GM23338 (cell line): ENCODE data around the gene SARS1. TPM values are rescaled to one million over a fixed set of nuclear protein-coding genes. Genes with fewer than 3 reads are reported as not detected.
A peak's percentile ranks its signal among the peaks of the same experiment; 100 is the strongest.

Source experiments
- ATAC-seq: fragments of 200-7000 bp; cut with Tn5 transposase; 3 replicates; pipeline ENCODE4 v1.9.1; 2020
- DNase-seq: peaks from one replicate; pipeline ENCODE4 v3.0.0-alpha.2; 2015; ENCODE audit warnings: low spot score
- H2AFZ ChIP-seq: fragments of 200-600 bp; sonication (generic); 2 replicates; pipeline ENCODE4 v1.8.0; 2016; ENCODE audit warnings: antibody characterized with exemption, mild to moderate bottlenecking, moderate library complexity
- H3F3A ChIP-seq: fragments of 200-600 bp; sonication (generic); replicated peaks from 2 replicates; pipeline ENCODE4 v1.8.0; 2017; ENCODE audit warnings: antibody characterized with exemption, mixed run types, low read depth
- H3K27ac ChIP-seq: fragments of 200-600 bp; sonication (generic); 2 replicates; pipeline ENCODE4 v1.6.1; 2016; ENCODE audit warnings: low read depth
- H3K27me3 ChIP-seq: fragments of 200-600 bp; sonication (generic); 2 replicates; pipeline ENCODE4 v1.8.0; 2016; ENCODE audit warnings: mild to moderate bottlenecking, mixed run types, moderate library complexity; ENCODE audit not compliant: insufficient read depth
- H3K36me3 ChIP-seq: fragments of 200-600 bp; sonication (generic); 2 replicates; pipeline ENCODE4 v1.8.0; 2016; ENCODE audit warnings: mild to moderate bottlenecking; ENCODE audit not compliant: insufficient read depth
- H3K4me1 ChIP-seq: fragments of 200-600 bp; sonication (generic); 2 replicates; pipeline ENCODE4 v1.8.0; 2016; ENCODE audit warnings: mild to moderate bottlenecking, moderate library complexity; ENCODE audit not compliant: insufficient read depth
- H3K4me2 ChIP-seq: fragments of 200-600 bp; sonication (generic); 2 replicates; pipeline ENCODE4 v1.7.1; 2017; ENCODE audit warnings: mixed run types
- H3K4me3 ChIP-seq: fragments of 200-600 bp; sonication (generic); 2 replicates; pipeline ENCODE4 v1.6.1; 2016; ENCODE audit warnings: mixed run types
- H3K79me2 ChIP-seq: fragments of 200-600 bp; sonication (generic); replicated peaks from 2 replicates; pipeline ENCODE4 v1.8.0; 2017; ENCODE audit warnings: mild to moderate bottlenecking; ENCODE audit not compliant: insufficient read depth
- H3K9me2 ChIP-seq: fragments of 200-600 bp; sonication (generic); 2 replicates; pipeline ENCODE4 v1.8.0; 2017; ENCODE audit not compliant: insufficient read depth
- H4K20me1 ChIP-seq: fragments of 200-600 bp; sonication (generic); replicated peaks from 2 replicates; pipeline ENCODE4 v1.8.0; 2017; ENCODE audit warnings: mild to moderate bottlenecking; ENCODE audit not compliant: insufficient read depth
- H3K27ac Mint-ChIP-seq: 2 replicates; pipeline ENCODE4 v1.8.0; 2020; ENCODE audit warnings: inconsistent platforms, mild to moderate bottlenecking, moderate library complexity, mixed read lengths
- H3K27me3 Mint-ChIP-seq: 3 replicates; pipeline ENCODE4 v1.8.0; 2022; ENCODE audit warnings: low read depth, mild to moderate bottlenecking, moderate library complexity, mixed read lengths, inconsistent platforms; ENCODE audit not compliant: insufficient read depth, poor library complexity
- H3K36me3 Mint-ChIP-seq: 3 replicates; pipeline ENCODE4 v1.8.0; 2021; ENCODE audit warnings: low read depth, mild to moderate bottlenecking, inconsistent platforms, moderate library complexity, mixed read lengths
- H3K4me1 Mint-ChIP-seq: 3 replicates; pipeline ENCODE4 v1.8.0; 2020; ENCODE audit warnings: mild to moderate bottlenecking, inconsistent platforms, mixed read lengths
- H3K4me3 Mint-ChIP-seq: 3 replicates; pipeline ENCODE4 v1.8.0; 2021; ENCODE audit warnings: moderate library complexity, mild to moderate bottlenecking, inconsistent platforms, mixed read lengths
- H3K9me3 Mint-ChIP-seq: 3 replicates; pipeline ENCODE4 v1.8.0; 2020; ENCODE audit warnings: moderate library complexity, mild to moderate bottlenecking, inconsistent platforms, mixed read lengths
- CREB1 ChIP-seq: fragments of 250-450 bp; sonication (Bioruptor Pico); IDR thresholded peaks from 2 replicates; pipeline ENCODE4 v1.5.0; 2020; ENCODE audit warnings: low read depth, mild to moderate bottlenecking, moderate library complexity
- EZH2 ChIP-seq: fragments of 200-600 bp; sonication (generic); IDR thresholded peaks from one replicate; pipeline ENCODE4 v1.8.0; 2017; ENCODE audit warnings: antibody characterized with exemption, mild to moderate bottlenecking, low read depth; ENCODE audit not compliant: unreplicated experiment
- EZH2phosphoT487 ChIP-seq: fragments of 200-600 bp; sonication (generic); IDR thresholded peaks from one replicate; pipeline ENCODE4 v1.8.1; 2018; ENCODE audit warnings: antibody characterized with exemption; ENCODE audit not compliant: unreplicated experiment
- JUNB ChIP-seq: IDR thresholded peaks from one replicate; pipeline ENCODE4 v1.6.1; 2016; ENCODE audit warnings: antibody characterized with exemption; ENCODE audit not compliant: unreplicated experiment
- NANOG ChIP-seq: IDR thresholded peaks from 2 replicates; pipeline ENCODE4 v1.6.1; 2016; ENCODE audit warnings: antibody characterized with exemption, borderline replicate concordance
- POLR2AphosphoS5 ChIP-seq: IDR thresholded peaks from 2 replicates; pipeline ENCODE4 v1.6.1; 2016; ENCODE audit warnings: antibody characterized with exemption, low read depth
- STAT1 ChIP-seq: IDR thresholded peaks from one replicate; pipeline ENCODE4 v1.6.1; 2016; ENCODE audit warnings: antibody characterized with exemption; ENCODE audit not compliant: unreplicated experiment
- ZNF114 ChIP-seq: fragments of 250-450 bp; sonication (Bioruptor Pico); IDR thresholded peaks from 2 replicates; pipeline ENCODE4 v1.5.0; 2020; ENCODE audit warnings: mild to moderate bottlenecking, moderate library complexity
- ZNF331 ChIP-seq: fragments of 250-450 bp; sonication (Bioruptor Pico); IDR thresholded peaks from 2 replicates; pipeline ENCODE4 v1.5.0; 2020; ENCODE audit warnings: low read depth, mild to moderate bottlenecking, moderate library complexity
- polyA plus RNA-seq: library from polyadenylated mRNA; unstranded; fragments of >200 nt; fragmentation: Nextera tagmentation; extraction: Ambion mirVana; gene quantifications from 2 replicates; pipeline ENCODE4 v1.2.1, GENCODE V29; 2016
- total RNA-seq: library from RNA; depleted of rRNA; stranded (reverse); fragments of >200 nt; shearing (Covaris generic); gene quantifications from 2 replicates; pipeline ENCODE4 v1.2.3, GENCODE V29; 2014
- TF ChIP-seq, protein P1 (sequence below), 2 experiments: fragments of 200-600 bp in 1 of 2; sonication (generic) in 1 of 2; conservative IDR thresholded peaks; 2 replicates each; pipeline versions ENCODE4 v1.5.1 to v1.6.1; 2016 to 2017; ENCODE audit warnings: antibody characterized with exemption in 2 of 2, low read depth in 2 of 2, mild to moderate bottlenecking in 2 of 2, moderate library complexity in 1 of 2
- TF ChIP-seq, protein P2 (sequence below): IDR thresholded peaks from one replicate; pipeline ENCODE4 v1.6.1; 2018; ENCODE audit warnings: antibody characterized with exemption; ENCODE audit not compliant: unreplicated experiment
- TF ChIP-seq, protein P3 (sequence below): IDR thresholded peaks from 2 replicates; pipeline ENCODE4 v1.6.1; 2016; ENCODE audit warnings: antibody characterized with exemption

The SARS1 gene
- total and polyA plus RNA-seq, 2 experiments from 2014 or later = 141 to 166 TPM

DNA sequence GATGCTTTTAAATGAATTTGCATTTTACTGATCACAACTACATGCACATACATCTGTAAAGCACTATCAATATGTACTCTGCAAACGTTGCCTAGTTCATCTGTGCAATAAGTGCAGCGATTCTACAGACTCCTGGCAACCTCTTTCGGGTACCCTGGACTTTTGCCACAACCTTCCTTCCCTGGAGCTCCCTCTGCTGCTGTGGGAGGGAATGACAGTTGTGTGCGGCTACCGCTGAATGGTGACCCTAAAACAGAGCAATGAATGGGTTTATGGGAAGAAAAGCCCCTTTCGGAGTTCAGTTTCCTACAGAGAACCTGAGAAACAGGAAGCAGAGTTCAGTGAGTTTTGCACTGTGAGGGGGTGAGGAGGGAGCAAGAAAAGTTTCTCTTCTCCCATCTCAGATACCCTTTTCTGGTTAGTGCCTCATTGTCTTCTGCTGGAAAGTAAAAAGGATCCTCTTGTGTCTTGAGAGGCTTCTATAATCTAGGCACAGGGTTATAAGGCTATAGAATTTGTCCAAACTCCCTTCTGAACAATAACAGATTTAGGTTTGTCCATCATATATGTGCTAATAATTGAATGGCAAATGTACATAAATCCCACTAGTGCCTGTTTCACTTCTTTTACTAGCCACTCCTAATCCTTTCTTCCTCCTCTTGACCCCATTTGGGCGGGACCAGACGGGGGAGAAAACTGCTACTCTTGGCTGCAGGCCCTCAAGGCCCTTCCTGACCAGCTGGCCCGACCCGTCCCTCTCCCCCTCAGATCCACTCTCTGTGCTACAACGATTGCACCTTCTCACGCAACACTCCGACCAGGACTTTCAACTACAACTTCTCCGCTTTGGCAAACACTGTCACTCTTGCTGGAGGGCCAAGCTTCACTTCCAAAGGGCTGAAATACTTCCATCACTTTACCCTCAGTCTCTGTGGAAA is 19.8 kb upstream of the SARS1 start:
- Histone ChIP-seq H3K27me3 (no peaks in the 10 kb centered on the region), H3K27ac (no peak overlapping the region), H3K79me2 (no peaks in the 10 kb centered on the region), H2AFZ (0 out of 2 replicates have a peak overlapping the region, but pooled peaks have one; percentile 14), H3F3A (no peaks in the 10 kb centered on the region), H3K4me3 (no peak overlapping the region), H3K4me1 (no peaks in the 10 kb centered on the region), H3K9me2 (no peaks in the 10 kb centered on the region), H4K20me1 (no peaks in the 10 kb centered on the region), H3K4me2 (no peak overlapping the region), H3K36me3 (no peaks in the 10 kb centered on the region)
- peaks cover 4% of the 10 kb centered on the region for H3K27me3 Mint-ChIP-seq
- peaks cover 6% of the 10 kb centered on the region for H3K4me1 Mint-ChIP-seq
- H3K27ac Mint-ChIP-seq = no peak overlapping the region
- ATAC-seq = peak; percentile 69
- DNase-seq = peak; percentile 69
- no peak overlapping the region for H3K4me3 Mint-ChIP-seq
- H3K36me3 Mint-ChIP-seq = no peaks in the 10 kb centered on the region
- no peak for TF ChIP-seq NANOG
- TF ChIP-seq, protein P1, sequence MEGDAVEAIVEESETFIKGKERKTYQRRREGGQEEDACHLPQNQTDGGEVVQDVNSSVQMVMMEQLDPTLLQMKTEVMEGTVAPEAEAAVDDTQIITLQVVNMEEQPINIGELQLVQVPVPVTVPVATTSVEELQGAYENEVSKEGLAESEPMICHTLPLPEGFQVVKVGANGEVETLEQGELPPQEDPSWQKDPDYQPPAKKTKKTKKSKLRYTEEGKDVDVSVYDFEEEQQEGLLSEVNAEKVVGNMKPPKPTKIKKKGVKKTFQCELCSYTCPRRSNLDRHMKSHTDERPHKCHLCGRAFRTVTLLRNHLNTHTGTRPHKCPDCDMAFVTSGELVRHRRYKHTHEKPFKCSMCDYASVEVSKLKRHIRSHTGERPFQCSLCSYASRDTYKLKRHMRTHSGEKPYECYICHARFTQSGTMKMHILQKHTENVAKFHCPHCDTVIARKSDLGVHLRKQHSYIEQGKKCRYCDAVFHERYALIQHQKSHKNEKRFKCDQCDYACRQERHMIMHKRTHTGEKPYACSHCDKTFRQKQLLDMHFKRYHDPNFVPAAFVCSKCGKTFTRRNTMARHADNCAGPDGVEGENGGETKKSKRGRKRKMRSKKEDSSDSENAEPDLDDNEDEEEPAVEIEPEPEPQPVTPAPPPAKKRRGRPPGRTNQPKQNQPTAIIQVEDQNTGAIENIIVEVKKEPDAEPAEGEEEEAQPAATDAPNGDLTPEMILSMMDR (conservative IDR thresholded peaks at IDR 0.05; ENCODE audit: low read depth in 2 of 2) = peak; percentile 86 to 88
- H3K9me3 Mint-ChIP-seq = no peaks in the 10 kb centered on the region

DNA sequence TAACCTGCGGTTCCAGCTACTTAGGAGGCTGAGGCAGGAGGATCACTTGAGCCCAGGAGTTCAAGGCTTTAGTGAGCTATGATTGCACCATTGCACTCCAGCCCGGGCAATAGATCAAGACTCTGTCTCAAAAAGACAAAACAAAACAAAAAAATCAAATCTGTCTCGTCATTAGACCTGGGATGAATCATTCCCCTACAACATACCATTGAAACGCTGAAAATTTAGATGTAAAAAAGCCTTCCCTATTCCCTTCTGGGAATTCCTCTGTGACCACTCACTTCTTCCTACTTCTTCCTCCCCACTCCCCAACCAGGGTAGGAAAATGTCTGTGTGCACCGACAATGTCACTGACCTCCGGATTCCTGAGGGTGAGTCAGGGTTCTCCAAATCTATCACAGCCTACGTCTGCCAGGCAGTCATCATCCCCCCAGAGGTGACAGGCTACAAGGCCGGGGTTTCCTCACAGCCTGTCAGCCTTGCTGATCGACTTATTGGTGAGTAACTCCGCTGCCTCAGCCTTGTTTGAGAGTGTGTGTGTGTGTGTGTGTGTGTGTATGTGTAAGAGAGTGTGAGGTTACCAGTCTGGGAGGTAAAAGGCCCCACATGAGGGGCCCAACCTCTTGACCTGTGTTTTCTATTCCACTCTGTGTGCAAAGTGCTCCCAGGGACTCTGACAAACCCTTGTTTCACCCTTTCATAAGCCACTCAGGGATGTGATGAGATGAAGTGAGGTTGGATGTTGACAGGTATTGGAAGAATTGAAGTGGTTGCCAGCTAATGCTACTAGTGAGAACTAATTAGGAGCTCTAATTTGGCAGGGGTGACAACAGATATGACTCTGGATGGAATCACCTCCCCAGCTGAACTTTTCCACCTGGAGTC is 16.3 kb upstream of the SARS1 start:
- Histone ChIP-seq H4K20me1 (no peaks in the 10 kb centered on the region), H3K27me3 (no peaks in the 10 kb centered on the region), H3K27ac (no peak overlapping the region), H3K9me2 (no peaks in the 10 kb centered on the region), H3K4me3 (no peak overlapping the region), H3K36me3 (no peaks in the 10 kb centered on the region), H3K79me2 (no peaks in the 10 kb centered on the region), H3F3A (no peaks in the 10 kb centered on the region), H2AFZ (peak overlapping the region; percentile 63; the same call in 1 of the 2 replicates), H3K4me1 (no peaks in the 10 kb centered on the region), H3K4me2 (no peak overlapping the region)
- peak; percentile 15; the same call in 2 of the 3 replicates for ATAC-seq
- Mint-ChIP-seq H3K36me3 (no peaks in the 10 kb centered on the region), H3K27ac (no peak overlapping the region), H3K27me3 (peaks cover 11% of the 10 kb centered on the region), H3K4me3 (no peak overlapping the region), H3K4me1 (peaks cover 13% of the 10 kb centered on the region), H3K9me3 (no peaks in the 10 kb centered on the region)
- no peak for DNase-seq
- TF ChIP-seq, protein P2, sequence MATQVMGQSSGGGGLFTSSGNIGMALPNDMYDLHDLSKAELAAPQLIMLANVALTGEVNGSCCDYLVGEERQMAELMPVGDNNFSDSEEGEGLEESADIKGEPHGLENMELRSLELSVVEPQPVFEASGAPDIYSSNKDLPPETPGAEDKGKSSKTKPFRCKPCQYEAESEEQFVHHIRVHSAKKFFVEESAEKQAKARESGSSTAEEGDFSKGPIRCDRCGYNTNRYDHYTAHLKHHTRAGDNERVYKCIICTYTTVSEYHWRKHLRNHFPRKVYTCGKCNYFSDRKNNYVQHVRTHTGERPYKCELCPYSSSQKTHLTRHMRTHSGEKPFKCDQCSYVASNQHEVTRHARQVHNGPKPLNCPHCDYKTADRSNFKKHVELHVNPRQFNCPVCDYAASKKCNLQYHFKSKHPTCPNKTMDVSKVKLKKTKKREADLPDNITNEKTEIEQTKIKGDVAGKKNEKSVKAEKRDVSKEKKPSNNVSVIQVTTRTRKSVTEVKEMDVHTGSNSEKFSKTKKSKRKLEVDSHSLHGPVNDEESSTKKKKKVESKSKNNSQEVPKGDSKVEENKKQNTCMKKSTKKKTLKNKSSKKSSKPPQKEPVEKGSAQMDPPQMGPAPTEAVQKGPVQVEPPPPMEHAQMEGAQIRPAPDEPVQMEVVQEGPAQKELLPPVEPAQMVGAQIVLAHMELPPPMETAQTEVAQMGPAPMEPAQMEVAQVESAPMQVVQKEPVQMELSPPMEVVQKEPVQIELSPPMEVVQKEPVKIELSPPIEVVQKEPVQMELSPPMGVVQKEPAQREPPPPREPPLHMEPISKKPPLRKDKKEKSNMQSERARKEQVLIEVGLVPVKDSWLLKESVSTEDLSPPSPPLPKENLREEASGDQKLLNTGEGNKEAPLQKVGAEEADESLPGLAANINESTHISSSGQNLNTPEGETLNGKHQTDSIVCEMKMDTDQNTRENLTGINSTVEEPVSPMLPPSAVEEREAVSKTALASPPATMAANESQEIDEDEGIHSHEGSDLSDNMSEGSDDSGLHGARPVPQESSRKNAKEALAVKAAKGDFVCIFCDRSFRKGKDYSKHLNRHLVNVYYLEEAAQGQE = no peak
- TF ChIP-seq NANOG (no peak), CREB1 (no peak), ZNF331 (CRISPR knock-in tag) (no peak), EZH2 (no peak), EZH2phosphoT487 (no peak), ZNF114 (CRISPR knock-in tag) (no peak), JUNB (no peak), STAT1 (no peak), POLR2AphosphoS5 (no peak)
- TF ChIP-seq, protein P1 (conservative IDR thresholded peaks at IDR 0.05; ENCODE audit: low read depth in 2 of 2) = no peak
- TF ChIP-seq, protein P3, sequence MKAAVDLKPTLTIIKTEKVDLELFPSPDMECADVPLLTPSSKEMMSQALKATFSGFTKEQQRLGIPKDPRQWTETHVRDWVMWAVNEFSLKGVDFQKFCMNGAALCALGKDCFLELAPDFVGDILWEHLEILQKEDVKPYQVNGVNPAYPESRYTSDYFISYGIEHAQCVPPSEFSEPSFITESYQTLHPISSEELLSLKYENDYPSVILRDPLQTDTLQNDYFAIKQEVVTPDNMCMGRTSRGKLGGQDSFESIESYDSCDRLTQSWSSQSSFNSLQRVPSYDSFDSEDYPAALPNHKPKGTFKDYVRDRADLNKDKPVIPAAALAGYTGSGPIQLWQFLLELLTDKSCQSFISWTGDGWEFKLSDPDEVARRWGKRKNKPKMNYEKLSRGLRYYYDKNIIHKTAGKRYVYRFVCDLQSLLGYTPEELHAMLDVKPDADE = no peak
